Neural crest cell (in vitro differentiated cells): ENCODE data around the gene EEF1A2. TPM values are rescaled to one million over a fixed set of nuclear protein-coding genes. Genes with fewer than 3 reads are reported as not detected.

Experiments
- DNase-seq: peaks from one replicate; pipeline ENCODE4 v3.0.0; 2021; ENCODE audit warnings: low read depth, mixed read lengths, low spot score
- H3K27ac Mint-ChIP-seq: one replicate; pipeline ENCODE4 v1.8.0; 2021; ENCODE audit warnings: mild to moderate bottlenecking, mixed read lengths; ENCODE audit not compliant: unreplicated experiment
- H3K27me3 Mint-ChIP-seq: 2 replicates; pipeline ENCODE4 v1.8.0; 2021; ENCODE audit warnings: low read depth, mild to moderate bottlenecking, mixed read lengths
- H3K36me3 Mint-ChIP-seq: 2 replicates; pipeline ENCODE4 v1.8.0; 2021; ENCODE audit warnings: low read depth, mild to moderate bottlenecking, mixed read lengths
- H3K4me1 Mint-ChIP-seq: 2 replicates; pipeline ENCODE4 v1.8.0; 2021; ENCODE audit warnings: mixed read lengths
- H3K4me3 Mint-ChIP-seq: one replicate; pipeline ENCODE4 v1.8.0; 2021; ENCODE audit warnings: mild to moderate bottlenecking, mixed read lengths
- H3K9me3 Mint-ChIP-seq: 2 replicates; pipeline ENCODE4 v1.8.0; 2021; ENCODE audit warnings: mixed read lengths
- total RNA-seq: library from RNA; stranded (reverse); gene quantifications from 2 replicates; pipeline ENCODE4 v1.2.1, GENCODE V29; 2021
- TF ChIP-seq, protein P1 (sequence below): fragments of 200-600 bp; sonication (generic); conservative IDR thresholded peaks from 2 replicates; pipeline ENCODE4 v1.5.0; 2021; ENCODE audit warnings: antibody characterized with exemption, mild to moderate bottlenecking

EEF1A2 gene
- total RNA-seq, 1 donor from 2014 or later = 4.6 TPM

DNA sequence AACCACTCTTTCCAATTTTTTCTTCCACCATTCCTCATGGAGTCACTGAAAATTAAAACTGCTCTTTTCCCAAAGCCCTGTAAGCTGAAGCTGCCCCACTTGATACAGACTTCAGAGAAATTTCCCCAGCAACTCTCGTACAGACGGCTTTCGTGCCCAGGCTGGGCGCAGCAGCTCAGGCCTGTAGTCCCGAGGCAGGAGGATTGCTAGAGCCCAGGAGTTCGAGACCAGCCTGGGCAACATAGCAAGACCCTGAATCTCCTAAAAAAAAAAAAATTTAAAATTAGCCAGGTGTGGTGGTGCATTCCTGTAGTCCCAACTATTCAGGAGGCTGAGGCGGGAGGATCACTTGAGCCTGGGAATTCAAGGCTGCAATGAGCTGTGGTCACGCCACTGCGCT lies 28.3 kb upstream of the EEF1A2 start:
- peaks cover 9% of the 10 kb centered on the region for H3K27me3 Mint-ChIP-seq

DNA sequence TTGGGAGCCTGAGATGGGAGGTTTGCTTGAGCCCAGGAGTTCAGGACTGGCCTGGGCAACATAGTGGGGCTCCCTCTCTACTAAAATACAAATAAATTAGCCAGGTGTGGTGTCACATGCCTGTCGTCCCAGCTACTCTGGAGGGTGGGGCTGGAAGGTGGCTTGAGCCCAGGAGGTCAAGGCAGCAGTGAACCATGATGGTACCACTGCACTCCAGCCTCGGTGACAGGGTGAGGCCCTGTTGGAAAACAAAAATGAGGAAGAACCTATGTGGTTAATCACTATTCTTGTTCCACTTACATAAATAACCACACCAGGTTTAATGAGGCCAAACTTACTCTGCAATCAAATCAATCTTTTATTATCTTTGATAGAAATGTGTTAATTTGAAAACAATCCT lies 27.1 kb upstream of the EEF1A2 start:
- H3K9me3 Mint-ChIP-seq = no peaks in the 10 kb centered on the region
- H3K27ac Mint-ChIP-seq = no peak overlapping the region
- peaks cover 24% of the 10 kb centered on the region for H3K4me1 Mint-ChIP-seq
- H3K27me3 Mint-ChIP-seq = peaks cover 4% of the 10 kb centered on the region
- DNase-seq = no peak
- H3K4me3 Mint-ChIP-seq = no peak overlapping the region
- H3K36me3 Mint-ChIP-seq = peaks cover 5% of the 10 kb centered on the region
- TF ChIP-seq, protein P1, sequence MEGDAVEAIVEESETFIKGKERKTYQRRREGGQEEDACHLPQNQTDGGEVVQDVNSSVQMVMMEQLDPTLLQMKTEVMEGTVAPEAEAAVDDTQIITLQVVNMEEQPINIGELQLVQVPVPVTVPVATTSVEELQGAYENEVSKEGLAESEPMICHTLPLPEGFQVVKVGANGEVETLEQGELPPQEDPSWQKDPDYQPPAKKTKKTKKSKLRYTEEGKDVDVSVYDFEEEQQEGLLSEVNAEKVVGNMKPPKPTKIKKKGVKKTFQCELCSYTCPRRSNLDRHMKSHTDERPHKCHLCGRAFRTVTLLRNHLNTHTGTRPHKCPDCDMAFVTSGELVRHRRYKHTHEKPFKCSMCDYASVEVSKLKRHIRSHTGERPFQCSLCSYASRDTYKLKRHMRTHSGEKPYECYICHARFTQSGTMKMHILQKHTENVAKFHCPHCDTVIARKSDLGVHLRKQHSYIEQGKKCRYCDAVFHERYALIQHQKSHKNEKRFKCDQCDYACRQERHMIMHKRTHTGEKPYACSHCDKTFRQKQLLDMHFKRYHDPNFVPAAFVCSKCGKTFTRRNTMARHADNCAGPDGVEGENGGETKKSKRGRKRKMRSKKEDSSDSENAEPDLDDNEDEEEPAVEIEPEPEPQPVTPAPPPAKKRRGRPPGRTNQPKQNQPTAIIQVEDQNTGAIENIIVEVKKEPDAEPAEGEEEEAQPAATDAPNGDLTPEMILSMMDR = no peak

More for the DNA sequence above, 28.3 kb upstream of the EEF1A2 start:
- Mint-ChIP-seq H3K27ac (no peak overlapping the region), H3K36me3 (peaks cover 5% of the 10 kb centered on the region), H3K9me3 (no peaks in the 10 kb centered on the region), H3K4me3 (peak overlapping the region; percentile 14), H3K4me1 (peaks cover 29% of the 10 kb centered on the region)
- no peak for DNase-seq
- TF ChIP-seq, protein P1 = no peak

DNA sequence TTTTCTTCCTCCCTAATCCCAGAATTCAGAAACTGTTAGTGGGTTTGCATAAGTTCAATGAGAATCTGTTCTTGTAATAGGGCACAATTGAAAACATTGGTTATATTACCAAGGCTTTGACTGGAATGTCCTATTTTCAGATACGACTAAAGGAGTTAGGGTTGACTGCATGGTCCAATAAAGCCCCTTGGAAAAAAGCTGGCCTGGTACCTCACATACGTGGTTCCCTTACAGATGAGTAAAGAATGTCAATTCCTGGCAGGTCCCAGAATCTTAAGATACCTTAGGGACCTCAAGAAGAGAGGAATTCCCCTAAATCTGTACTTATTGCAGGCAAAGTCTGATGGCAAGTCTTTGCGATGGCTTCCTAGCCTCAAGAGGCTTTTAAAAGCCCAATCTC lies 26.3 kb upstream of the EEF1A2 start:
- Mint-ChIP-seq H3K27ac (no peak overlapping the region), H3K36me3 (peaks cover 5% of the 10 kb centered on the region), H3K4me3 (peak overlapping the region; percentile 82), H3K27me3 (peaks cover 4% of the 10 kb centered on the region), H3K9me3 (no peaks in the 10 kb centered on the region), H3K4me1 (peaks cover 24% of the 10 kb centered on the region)
- DNase-seq = no peak
- TF ChIP-seq, protein P1 = no peak

DNA sequence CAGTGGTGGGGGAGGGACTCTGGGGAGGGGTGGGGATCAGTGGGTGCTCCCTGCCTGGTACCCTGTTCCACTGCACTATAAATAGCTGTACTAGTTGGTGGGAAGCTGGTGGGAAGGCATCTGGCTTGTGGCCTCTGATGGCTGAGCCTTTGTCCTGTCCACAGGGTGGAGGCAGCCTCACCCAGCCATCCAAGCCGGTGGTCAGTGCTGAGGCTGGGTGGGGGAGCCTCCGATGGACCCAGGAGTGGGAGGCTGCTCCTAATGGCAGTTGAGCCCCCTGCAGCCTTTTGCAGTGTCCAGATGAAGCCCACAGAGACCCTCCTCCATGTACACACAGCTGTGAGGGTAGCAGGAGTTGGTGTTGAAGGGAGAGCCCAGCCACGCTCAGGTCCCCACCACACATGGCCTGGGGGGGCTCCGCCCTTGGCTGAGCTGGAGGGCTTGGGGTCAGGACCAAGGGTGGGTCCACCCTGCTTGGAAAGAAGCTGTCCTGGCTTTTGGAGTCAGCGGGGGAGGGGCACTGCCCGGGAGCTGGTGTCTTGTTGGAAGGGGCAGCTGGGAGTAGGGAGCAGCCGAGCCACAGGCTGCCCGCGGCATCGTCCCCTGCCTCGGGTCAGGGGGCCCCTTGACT lies 24.2 kb upstream of the EEF1A2 start:
- Mint-ChIP-seq H3K27me3 (peaks cover 10% of the 10 kb centered on the region), H3K4me3 (peak overlapping the region; percentile 79), H3K27ac (no peak overlapping the region), H3K36me3 (peaks cover 5% of the 10 kb centered on the region), H3K4me1 (peaks cover 23% of the 10 kb centered on the region), H3K9me3 (no peaks in the 10 kb centered on the region)
- DNase-seq = no peak
- TF ChIP-seq, protein P1 = no peak

DNA sequence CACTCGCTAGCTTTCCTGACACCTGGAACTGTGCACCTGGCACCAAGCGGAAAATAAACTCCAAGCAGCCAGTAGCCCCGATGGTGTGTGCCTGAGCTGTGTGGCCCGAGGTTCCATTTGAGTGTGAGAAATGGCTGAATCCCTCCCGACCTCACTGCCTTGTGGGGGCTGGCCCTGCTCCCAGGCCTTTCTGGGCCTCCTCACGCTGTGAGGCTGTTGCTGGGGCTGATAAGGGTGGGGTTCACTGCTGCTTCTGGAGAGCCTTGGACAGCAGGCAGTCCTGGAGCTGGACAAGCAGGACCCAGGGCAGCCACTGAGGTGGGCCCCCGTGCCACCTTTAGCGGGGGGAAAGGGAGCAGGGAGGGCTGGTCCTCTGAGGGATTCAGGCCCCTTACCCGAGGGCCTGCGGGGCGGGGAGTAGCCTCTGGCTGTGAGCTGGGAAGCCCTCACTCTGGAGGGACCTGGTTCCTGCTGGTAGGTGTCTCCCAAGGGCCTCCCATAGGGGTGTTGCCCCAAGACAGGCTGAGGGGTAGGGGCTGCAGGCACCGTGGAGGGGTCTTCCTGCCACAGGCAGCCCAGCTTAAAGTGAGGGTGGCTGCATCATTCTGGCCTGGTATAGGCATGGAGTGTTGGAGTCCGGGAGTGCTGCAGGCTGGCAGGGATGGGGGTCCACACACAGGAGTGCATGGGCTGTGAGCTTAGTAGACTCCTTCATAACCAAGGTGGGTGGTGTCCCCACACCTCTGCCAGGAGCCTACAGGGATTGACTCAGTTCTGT lies 23.4 kb upstream of the EEF1A2 start:
- peak overlapping the region; percentile 79 for H3K4me3 Mint-ChIP-seq
- H3K36me3 Mint-ChIP-seq = peaks cover 5% of the 10 kb centered on the region
- TF ChIP-seq, protein P1 = no peak
- H3K4me1 Mint-ChIP-seq = peaks cover 18% of the 10 kb centered on the region
- no peaks in the 10 kb centered on the region for H3K9me3 Mint-ChIP-seq
- DNase-seq = no peak
- peaks cover 13% of the 10 kb centered on the region for H3K27me3 Mint-ChIP-seq
- peak overlapping the region; percentile 86 for H3K27ac Mint-ChIP-seq
